Skeletal muscle tissue (tissue), 4 donors: ENCODE results near the gene CYTH1. TPM values are rescaled to one million over a fixed set of nuclear protein-coding genes. Genes with fewer than 3 reads are reported as not detected.
A peak's percentile ranks its signal among the peaks of the same experiment; 100 is the strongest.

Experiments used
- H3K27ac ChIP-seq: one replicate; pipeline ENCODE4 v1.7.0; 2013; ENCODE audit warnings: mild to moderate bottlenecking, low read depth, low read length, inconsistent platforms
- H3K27me3 ChIP-seq, 3 donors: one replicate each; pipeline ENCODE4 v1.7.0; 2013; ENCODE audit warnings: low read length in 3 of 3; ENCODE audit not compliant: control insufficient read depth in 3 of 3, insufficient read depth in 3 of 3
- H3K36me3 ChIP-seq, 3 donors: one replicate each; pipeline ENCODE4 v1.7.0; 2013; ENCODE audit warnings: low read length in 3 of 3; ENCODE audit not compliant: control insufficient read depth in 3 of 3, insufficient read depth in 3 of 3
- H3K4me1 ChIP-seq, 3 donors: one replicate each; pipeline ENCODE4 v1.7.0; 2013; ENCODE audit warnings: low read length in 3 of 3, mild to moderate bottlenecking in 3 of 3; ENCODE audit not compliant: control insufficient read depth in 3 of 3, insufficient read depth in 3 of 3
- H3K4me3 ChIP-seq, 3 donors: one replicate each; pipeline ENCODE4 v1.7.0; 2013; ENCODE audit warnings: low read length in 3 of 3
- H3K9ac ChIP-seq, 3 donors: one replicate each; pipeline ENCODE4 v1.7.0; 2013; ENCODE audit warnings: low read length in 3 of 3, mild to moderate bottlenecking in 3 of 3, moderate library complexity in 2 of 3, low read depth in 1 of 3
- H3K9me3 ChIP-seq, 3 donors: one replicate each; pipeline ENCODE4 v1.7.0; 2013; ENCODE audit warnings: low read length in 3 of 3; ENCODE audit not compliant: control insufficient read depth in 3 of 3
- total RNA-seq: library from RNA; depleted of rRNA; stranded (reverse); fragments of >200 nt; gene quantifications from one replicate; pipeline ENCODE4 v1.2.3, GENCODE V29; 2014
- donor health status: Osteomylitis.

Gene CYTH1
- total RNA-seq, 1 donor from 2014 or later = 17.7 TPM

- Histone ChIP-seq H3K27me3 (no peaks in the 10 kb centered on the region), H3K4me3 (no peak overlapping the region), H3K9me3 (no peaks in the 10 kb centered on the region), H3K4me1 (peaks cover 36 to 56% (median 41%) of the 10 kb centered on the region in 3 donors), H3K9ac (peak overlapping the region in 2 of 3 donors; percentile 28), H3K27ac (peak overlapping the region; percentile 14), H3K36me3 (no peaks in the 10 kb centered on the region)
Measured at GRCh38 chr17:78767806-78768205, 14.3 kb downstream of the CYTH1 start.

- Histone ChIP-seq H3K27ac (no peak overlapping the region), H3K4me3 (no peak overlapping the region), H3K27me3 (no peaks in the 10 kb centered on the region), H3K9ac (no peak overlapping the region), H3K9me3 (no peaks in the 10 kb centered on the region), H3K36me3 (no peaks in the 10 kb centered on the region), H3K4me1 (peaks cover 40 to 60% (median 49%) of the 10 kb centered on the region in 3 donors)
Measured at GRCh38 chr17:78766743-78767294, 15.3 kb downstream of the CYTH1 start.

- H3K27ac ChIP-seq = peak overlapping the region; percentile 26
- H3K9ac ChIP-seq = no peak overlapping the region
- no peaks in the 10 kb centered on the region for H3K36me3 ChIP-seq
- H3K4me1 ChIP-seq = peaks cover 40 to 63% (median 49%) of the 10 kb centered on the region in 3 donors
- no peak overlapping the region for H3K4me3 ChIP-seq
- no peaks in the 10 kb centered on the region for H3K27me3 ChIP-seq
- no peaks in the 10 kb centered on the region for H3K9me3 ChIP-seq
Measured at GRCh38 chr17:78766225-78766624, 15.8 kb downstream of the CYTH1 start.

- Histone ChIP-seq H3K9ac (no peak overlapping the region), H3K4me3 (no peak overlapping the region), H3K4me1 (peaks cover 40 to 63% (median 49%) of the 10 kb centered on the region in 3 donors), H3K9me3 (no peaks in the 10 kb centered on the region), H3K27me3 (no peaks in the 10 kb centered on the region), H3K36me3 (no peaks in the 10 kb centered on the region), H3K27ac (peak overlapping the region; percentile 26)
Measured at GRCh38 chr17:78765821-78766220, 16.3 kb downstream of the CYTH1 start.

- Histone ChIP-seq H3K4me1 (peaks cover 41 to 63% (median 49%) of the 10 kb centered on the region in 3 donors), H3K27me3 (no peaks in the 10 kb centered on the region), H3K27ac (no peak overlapping the region), H3K4me3 (no peak overlapping the region), H3K9me3 (no peaks in the 10 kb centered on the region), H3K36me3 (no peaks in the 10 kb centered on the region), H3K9ac (no peak overlapping the region)
Measured at GRCh38 chr17:78764871-78765270, 17.2 kb downstream of the CYTH1 start.

- H3K36me3 ChIP-seq = no peaks in the 10 kb centered on the region
- no peak overlapping the region for H3K4me3 ChIP-seq
- no peaks in the 10 kb centered on the region for H3K27me3 ChIP-seq
- no peaks in the 10 kb centered on the region for H3K9me3 ChIP-seq
- H3K4me1 ChIP-seq = peaks cover 44 to 56% (median 46%) of the 10 kb centered on the region in 3 donors
- H3K27ac ChIP-seq = no peak overlapping the region
- no peak overlapping the region for H3K9ac ChIP-seq
Measured at GRCh38 chr17:78763561-78763960, 18.5 kb downstream of the CYTH1 start.

- Histone ChIP-seq H3K27me3 (no peaks in the 10 kb centered on the region), H3K9me3 (no peaks in the 10 kb centered on the region), H3K36me3 (no peaks in the 10 kb centered on the region), H3K4me3 (no peak overlapping the region), H3K27ac (peak overlapping the region; percentile 41), H3K4me1 (peaks cover 32 to 42% (median 35%) of the 10 kb centered on the region in 3 donors), H3K9ac (no peak overlapping the region)
Measured at GRCh38 chr17:78761789-78762406, 20.2 kb downstream of the CYTH1 start.

GRCh38 chr17:78759969-78760352 lies 22.1 kb downstream of the CYTH1 start:
- Histone ChIP-seq H3K4me3 (no peak overlapping the region), H3K4me1 (peaks cover 17 to 23% (median 21%) of the 10 kb centered on the region in 3 donors), H3K27ac (no peak overlapping the region), H3K36me3 (no peaks in the 10 kb centered on the region), H3K9me3 (no peaks in the 10 kb centered on the region), H3K27me3 (no peaks in the 10 kb centered on the region), H3K9ac (no peak overlapping the region)

- Histone ChIP-seq H3K4me3 (no peak overlapping the region), H3K36me3 (no peaks in the 10 kb centered on the region), H3K27me3 (no peaks in the 10 kb centered on the region), H3K4me1 (peaks cover 13 to 18% (median 15%) of the 10 kb centered on the region in 3 donors), H3K9me3 (no peaks in the 10 kb centered on the region), H3K9ac (no peak overlapping the region), H3K27ac (no peak overlapping the region)
Measured at GRCh38 chr17:78759203-78759968, 22.7 kb downstream of the CYTH1 start.
